K562 (cell line): ENCODE results near the gene XRN1. TPM values are rescaled to one million over a fixed set of nuclear protein-coding genes. Genes with fewer than 3 reads are reported as not detected.

ENCODE experiments used
- C11orf30 ChIP-seq: fragments of 450-650 bp; IDR thresholded peaks from 2 replicates; pipeline ENCODE4 v1.6.1; 2016; ENCODE audit warnings: low read depth, mild to moderate bottlenecking
- CTBP1 ChIP-seq: fragments of 450-650 bp; IDR thresholded peaks from 2 replicates; pipeline ENCODE4 v1.6.1; 2016; ENCODE audit warnings: borderline replicate concordance
- DACH1 ChIP-seq: fragments of 450-650 bp; IDR thresholded peaks from 2 replicates; pipeline ENCODE4 v1.6.1; 2018; ENCODE audit not compliant: partially characterized antibody
- E2F4 ChIP-seq: sonication (generic); formaldehyde crosslinking; IDR thresholded peaks from 2 replicates; pipeline ENCODE4 v1.8.0; 2022; ENCODE audit warnings: mild to moderate bottlenecking, low read depth, missing genetic modification reagents
- HDAC3 ChIP-seq: fragments of 450-650 bp; IDR thresholded peaks from 2 replicates; pipeline ENCODE4 v1.6.1; 2018; ENCODE audit warnings: borderline replicate concordance, mild to moderate bottlenecking, moderate library complexity; ENCODE audit not compliant: partially characterized antibody
- IRF9 ChIP-seq: fragments of 450-650 bp; IDR thresholded peaks from 2 replicates; pipeline ENCODE4 v1.6.1; 2016; ENCODE audit warnings: missing biosample characterization, missing genetic modification characterization
- MLLT1 ChIP-seq, 2 experiments: fragments of 450-650 bp; IDR thresholded peaks; 2 replicates each; pipeline ENCODE4 v1.6.1; 2016
- POLR2A ChIP-seq: fragments of 450-650 bp; conservative IDR thresholded peaks from 2 replicates; pipeline ENCODE4 v1.6.1; 2016
- PRDM10 ChIP-seq: fragments of 450-650 bp; IDR thresholded peaks from 2 replicates; pipeline ENCODE4 v1.6.1; 2018; ENCODE audit not compliant: partially characterized antibody
- PREB ChIP-seq: sonication (generic); formaldehyde crosslinking; IDR thresholded peaks from 2 replicates; pipeline ENCODE4 v1.8.1; 2023; ENCODE audit warnings: mild to moderate bottlenecking, missing genetic modification reagents
- RBM14 ChIP-seq: fragments of 200-400 bp; formaldehyde crosslinking; IDR thresholded peaks from 2 replicates; pipeline ENCODE4 v1.6.1; 2018; ENCODE audit warnings: low read depth, mild to moderate bottlenecking, low read length, moderate library complexity, borderline replicate concordance; ENCODE audit not compliant: insufficient read depth
- RBM22 ChIP-seq: fragments of 200-400 bp; formaldehyde crosslinking; IDR thresholded peaks from 2 replicates; pipeline ENCODE4 v1.6.1; 2018; ENCODE audit warnings: low read length, low read depth; ENCODE audit not compliant: poor library complexity, severe bottlenecking
- ZFP1 ChIP-seq: fragments of 450-650 bp; formaldehyde crosslinking; IDR thresholded peaks from 2 replicates; pipeline ENCODE4 v1.4.0; 2020; ENCODE audit warnings: mild to moderate bottlenecking, mixed read lengths
- ZFP36 ChIP-seq: fragments of 150-350 bp; IDR thresholded peaks from 2 replicates; pipeline ENCODE4 v1.6.1; 2018; ENCODE audit warnings: low read length, low read depth; ENCODE audit not compliant: partially characterized antibody
- ZFP91 ChIP-seq: sonication (generic); formaldehyde crosslinking; IDR thresholded peaks from 2 replicates; pipeline ENCODE4 v1.8.0; 2022; ENCODE audit warnings: mild to moderate bottlenecking, missing genetic modification reagents
- ZZZ3 ChIP-seq: fragments of 450-650 bp; IDR thresholded peaks from 2 replicates; pipeline ENCODE4 v1.6.1; 2016; ENCODE audit warnings: antibody characterized with exemption, mild to moderate bottlenecking, moderate library complexity
- polyA plus RNA-seq, 8 experiments: library from polyadenylated mRNA; depleted of rRNA in 4 of 8; stranded (reverse) in 5 of 8; unstranded in 3 of 8; fragments of >200 nt; fragmentation: Nextera tagmentation in 2 of 8; fragmentation: Illumina TruSeq in 1 of 8; extraction: Ambion mirVana in 2 of 8; extraction: Trizol in 1 of 8; gene quantifications; 2 replicates each; pipeline versions ENCODE4 v1.2.1 to v1.2.3, GENCODE V29; 2011 to 2014; ENCODE audit warnings: inconsistent platforms in 1 of 8, missing spikeins in 1 of 8
- total RNA-seq, 7 experiments: library from RNA; depleted of rRNA in 6 of 7; stranded (reverse); fragments of >200 nt in 6 of 7; fragmentation: Illumina TruSeq in 2 of 7; extraction: Trizol in 2 of 7; gene quantifications; 2 replicates each; pipeline versions ENCODE4 v1.2.1 to v1.2.3, GENCODE V29; 2011 to 2021; ENCODE audit warnings: low replicate concordance in 1 of 7

Gene XRN1
- total and polyA plus RNA-seq, 9 of the 15 experiments (the other 6 are each of a cell fraction or from before 2014, with no cell fraction given) = 3.1 to 28.4 (median 17.2) TPM

- no peak for TF ChIP-seq PRDM10
- peak; percentile 83 for TF ChIP-seq C11orf30
- TF ChIP-seq PREB (CRISPR knock-in tag) = no peak
- TF ChIP-seq HDAC3 = no peak
- TF ChIP-seq POLR2A = peak; percentile 89
- TF ChIP-seq ZZZ3 = peak; percentile 47; the same call in 1 of the 2 replicates
- peak; percentile 66; the same call in 1 of the 2 replicates for TF ChIP-seq CTBP1
- TF ChIP-seq RBM22 = peak; percentile 63
- no peak for TF ChIP-seq ZFP91
- TF ChIP-seq MLLT1 (IDR thresholded peaks at IDR 0.05) = no peak
- TF ChIP-seq RBM14 = no peak
- TF ChIP-seq DACH1 = no peak
- TF ChIP-seq IRF9 (tag) = no peak
- no peak for TF ChIP-seq ZFP1 (CRISPR knock-in tag)
- no peak for TF ChIP-seq ZFP36
- no peak for TF ChIP-seq E2F4 (CRISPR knock-in tag)
Observed at GRCh38 chr3:142447852-142448823, at the start of gene XRN1 (continued).
